Measurements from ENCODE around the gene PCNP. TPM values are rescaled to one million over a fixed set of nuclear protein-coding genes. Genes with fewer than 3 reads are reported as not detected.
"Not testable (repeated sequence)": the region's sequence is repeated elsewhere in the genome, so short reads cannot be mapped to it uniquely, and the experiment has no call there.

PCNP gene
- total RNA-seq, 1 donor from 2014 or later: 163 TPM

GRCh38 chr3:101531473-101532086, 42.4 kb upstream of the PCNP start:
- Mint-ChIP-seq H3K9me3 (peaks cover 3% of the 10 kb centered on the region), H3K27me3 (peaks cover 8% of the 10 kb centered on the region), H3K4me3 (no peak overlapping the region), H3K4me1 (ENCODE audit: unreplicated experiment) (peaks cover 4% of the 10 kb centered on the region), H3K27ac (no peak overlapping the region), H3K36me3 (no peaks in the 10 kb centered on the region)
- no peak for TF ChIP-seq CTCF (conservative IDR thresholded peaks at IDR 0.05)
- no peak for DNase-seq (ENCODE audit: extremely low spot score, unreplicated experiment)

- Mint-ChIP-seq H3K36me3 (no peaks in the 10 kb centered on the region), H3K27ac (no peak overlapping the region), H3K27me3 (peaks cover 13% of the 10 kb centered on the region), H3K9me3 (peaks cover 3% of the 10 kb centered on the region), H3K4me3 (no peak overlapping the region), H3K4me1 (ENCODE audit: unreplicated experiment) (peaks cover 4% of the 10 kb centered on the region)
- no peak for TF ChIP-seq CTCF (conservative IDR thresholded peaks at IDR 0.05)
- DNase-seq (ENCODE audit: extremely low spot score, unreplicated experiment): no peak
These were observed 41.0 kb upstream of the PCNP start for GRCh38 chr3:101532783-101533602.

- Mint-ChIP-seq H3K4me3 (no peak overlapping the region), H3K36me3 (no peaks in the 10 kb centered on the region), H3K4me1 (ENCODE audit: unreplicated experiment) (peaks cover 4% of the 10 kb centered on the region), H3K27me3 (peaks cover 19% of the 10 kb centered on the region), H3K27ac (no peak overlapping the region), H3K9me3 (peaks cover 3% of the 10 kb centered on the region)
- TF ChIP-seq CTCF (conservative IDR thresholded peaks at IDR 0.05): no peak
- no peak for DNase-seq (ENCODE audit: extremely low spot score, unreplicated experiment)
These were observed 40.4 kb upstream of the PCNP start for GRCh38 chr3:101533603-101533968.

GRCh38 chr3:101535221-101535620, 38.8 kb upstream of the PCNP start:
- H3K4me3 Mint-ChIP-seq: no peak overlapping the region
- DNase-seq (ENCODE audit: extremely low spot score, unreplicated experiment): no peak
- H3K4me1 Mint-ChIP-seq (ENCODE audit: unreplicated experiment): peaks cover 4% of the 10 kb centered on the region

GRCh38 chr3:101536266-101536665, 37.7 kb upstream of the PCNP start:
- Mint-ChIP-seq H3K4me1 (ENCODE audit: unreplicated experiment) (peaks cover 4% of the 10 kb centered on the region), H3K27me3 (peaks cover 29% of the 10 kb centered on the region), H3K4me3 (no peak overlapping the region), H3K27ac (no peak overlapping the region), H3K9me3 (peaks cover 3% of the 10 kb centered on the region), H3K36me3 (no peaks in the 10 kb centered on the region)
- no peak for DNase-seq (ENCODE audit: extremely low spot score, unreplicated experiment)
- no peak for TF ChIP-seq CTCF (conservative IDR thresholded peaks at IDR 0.05)

More at GRCh38 chr3:101535221-101535620, 38.8 kb upstream of the PCNP start:
- peaks cover 29% of the 10 kb centered on the region for H3K27me3 Mint-ChIP-seq
- H3K27ac Mint-ChIP-seq: no peak overlapping the region
- no peaks in the 10 kb centered on the region for H3K36me3 Mint-ChIP-seq
- peaks cover 3% of the 10 kb centered on the region for H3K9me3 Mint-ChIP-seq
- no peak for TF ChIP-seq CTCF (conservative IDR thresholded peaks at IDR 0.05)

GRCh38 chr3:101536955-101537354, 37.0 kb upstream of the PCNP start:
- peaks cover 29% of the 10 kb centered on the region for H3K27me3 Mint-ChIP-seq
- H3K9me3 Mint-ChIP-seq; H3K4me1 Mint-ChIP-seq (ENCODE audit: unreplicated experiment); H3K27ac Mint-ChIP-seq; DNase-seq (ENCODE audit: extremely low spot score, unreplicated experiment); H3K4me3 Mint-ChIP-seq; H3K36me3 Mint-ChIP-seq: not testable (repeated sequence)

Data from type B pancreatic cell (in vitro differentiated cells).